HG03520 (cell line): ENCODE results near the gene SNAP47.
"Not testable (repeated sequence)": the region's sequence is repeated elsewhere in the genome, so short reads cannot be mapped to it uniquely, and the experiment has no call there.

Source experiments
- ATAC-seq: cut with Tn5 transposase; IDR thresholded peaks from one replicate; pipeline ENCODE4 v1.9.1; 2021; ENCODE audit warnings: mild to moderate bottlenecking, moderate library complexity; ENCODE audit not compliant: unreplicated experiment

Gene SNAP47, protein sequence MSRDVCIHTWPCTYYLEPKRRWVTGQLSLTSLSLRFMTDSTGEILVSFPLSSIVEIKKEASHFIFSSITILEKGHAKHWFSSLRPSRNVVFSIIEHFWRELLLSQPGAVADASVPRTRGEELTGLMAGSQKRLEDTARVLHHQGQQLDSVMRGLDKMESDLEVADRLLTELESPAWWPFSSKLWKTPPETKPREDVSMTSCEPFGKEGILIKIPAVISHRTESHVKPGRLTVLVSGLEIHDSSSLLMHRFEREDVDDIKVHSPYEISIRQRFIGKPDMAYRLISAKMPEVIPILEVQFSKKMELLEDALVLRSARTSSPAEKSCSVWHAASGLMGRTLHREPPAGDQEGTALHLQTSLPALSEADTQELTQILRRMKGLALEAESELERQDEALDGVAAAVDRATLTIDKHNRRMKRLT

GRCh38 chr1:227734856-227735538, at the start of gene SNAP47, which contains the start of gene JMJD4:
Gene SNAP47, plus strand, starts transcription at chr1:227735435. Its CDS starts 12,302 bp downstream, at chr1:227747737.
Gene JMJD4, minus strand, starts transcription at chr1:227735302. Its CDS starts 29 bp downstream, at chr1:227735273.
- peak; percentile 90 for ATAC-seq

DNA sequence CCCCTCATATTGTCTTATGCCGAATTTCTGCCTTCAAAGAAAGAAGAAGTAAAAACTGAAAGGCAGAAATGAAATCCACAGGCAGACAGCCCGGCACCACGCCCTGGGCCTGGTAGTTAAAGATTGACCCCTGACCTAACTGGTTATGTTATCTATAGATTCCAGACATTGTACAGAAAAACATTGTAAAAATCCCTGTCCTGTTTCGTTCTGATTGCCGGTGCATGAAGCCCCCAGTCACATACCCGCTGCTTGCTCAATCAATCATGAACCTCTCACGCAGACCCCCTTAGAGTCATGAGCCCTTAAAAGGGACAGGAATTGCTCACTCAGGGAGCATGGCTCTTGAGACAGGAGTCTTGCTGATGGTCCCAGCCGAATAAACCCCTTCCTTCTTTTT, 49.4 kb upstream of the SNAP47 start:
- ATAC-seq: no peak

DNA sequence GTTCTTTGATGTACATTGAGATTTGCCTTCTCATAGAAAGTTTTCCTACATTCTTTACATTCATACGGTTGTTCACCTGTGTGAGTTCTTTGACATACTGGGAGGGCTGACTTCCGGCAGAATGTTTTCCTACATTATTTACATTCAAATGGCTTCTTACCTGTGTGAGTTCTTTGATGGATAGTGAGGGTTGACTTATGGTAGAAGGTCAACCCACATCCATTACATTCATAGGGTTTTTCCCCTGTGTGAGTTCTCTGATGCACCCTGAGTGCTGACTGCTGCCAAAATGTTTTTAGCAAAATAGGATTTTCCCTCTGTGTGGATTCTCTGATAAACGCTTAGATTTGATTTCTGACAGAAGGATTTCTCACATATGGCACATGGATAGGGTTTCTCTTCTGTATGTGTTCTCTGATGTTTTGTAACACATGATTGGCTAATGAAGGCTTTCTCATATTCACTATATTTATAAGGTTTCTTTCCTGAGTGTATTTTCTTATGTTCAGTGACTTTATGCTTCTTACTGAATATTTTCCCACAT, 37.8 kb upstream of the SNAP47 start:
- ATAC-seq: no peak

- not testable (repeated sequence) for ATAC-seq
Observed at GRCh38 chr1:227701631-227702030, 33.6 kb upstream of the SNAP47 start.

GRCh38 chr1:227707846-227708245, 27.4 kb upstream of the SNAP47 start:
- no peak for ATAC-seq

- no peak for ATAC-seq
Observed at GRCh38 chr1:227709451-227709850, 25.8 kb upstream of the SNAP47 start.

- not testable (repeated sequence) for ATAC-seq
Observed at GRCh38 chr1:227710474-227710873, 24.8 kb upstream of the SNAP47 start.

- peak; percentile 63 for ATAC-seq
Observed at GRCh38 chr1:227712648-227713047, 22.6 kb upstream of the SNAP47 start.

DNA sequence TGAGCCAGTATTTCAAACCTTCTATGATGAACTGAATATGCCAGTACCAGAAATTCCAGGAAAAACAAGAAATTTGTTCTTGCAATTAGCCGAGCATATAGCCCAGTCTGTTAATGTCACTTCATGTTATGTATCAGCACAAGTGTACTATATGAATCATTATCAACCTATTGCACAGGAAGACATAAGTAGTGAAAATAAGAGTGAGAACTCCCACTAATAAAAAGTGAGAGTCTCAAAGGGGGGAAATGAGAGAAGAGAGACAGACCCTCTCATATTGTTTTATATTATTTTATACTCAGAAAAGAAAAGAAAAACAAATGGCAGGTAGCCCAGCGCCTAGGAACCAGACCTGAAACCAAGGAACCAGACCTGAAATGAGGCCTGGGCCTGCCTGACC, 16.3 kb upstream of the SNAP47 start:
- ATAC-seq: no peak

DNA sequence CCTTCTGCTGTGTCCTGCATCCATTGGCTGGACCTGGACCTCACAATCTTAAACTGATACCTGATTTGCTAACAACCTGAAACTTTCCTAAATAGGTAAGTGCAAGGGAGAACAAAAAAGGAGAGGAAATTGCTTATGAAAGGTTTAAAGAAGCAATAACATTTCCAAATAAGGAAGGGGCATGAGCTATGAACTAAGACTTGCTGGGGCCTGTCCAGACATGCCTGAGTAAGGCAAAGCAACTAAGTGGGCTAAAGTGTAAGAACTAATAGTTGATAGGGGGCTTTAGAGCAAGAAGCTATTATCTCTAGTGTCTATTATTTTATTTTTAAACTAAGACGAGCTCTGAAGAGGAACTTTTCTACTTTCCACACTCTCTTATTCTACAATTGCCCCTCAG, 11.8 kb upstream of the SNAP47 start:
- ATAC-seq: no peak

DNA sequence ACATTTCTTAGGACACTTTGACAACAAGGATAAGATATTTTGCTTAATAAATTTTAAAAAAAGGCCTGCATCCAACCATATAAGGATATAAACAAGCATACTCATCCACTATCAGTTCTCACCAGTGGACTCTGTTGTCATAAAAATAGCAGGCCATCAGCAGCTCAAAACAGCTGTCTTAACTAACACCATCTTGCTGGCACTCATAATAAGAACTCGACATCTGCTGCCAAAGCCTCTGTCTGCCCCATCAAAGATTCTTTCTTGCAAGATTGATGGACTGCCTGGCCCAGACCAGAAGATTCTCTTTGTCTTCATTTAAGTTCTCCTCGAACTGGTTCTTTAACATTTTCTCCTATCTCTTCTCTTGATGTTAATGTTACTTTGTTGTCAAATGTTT, 10.2 kb upstream of the SNAP47 start:
- ATAC-seq: no peak

DNA sequence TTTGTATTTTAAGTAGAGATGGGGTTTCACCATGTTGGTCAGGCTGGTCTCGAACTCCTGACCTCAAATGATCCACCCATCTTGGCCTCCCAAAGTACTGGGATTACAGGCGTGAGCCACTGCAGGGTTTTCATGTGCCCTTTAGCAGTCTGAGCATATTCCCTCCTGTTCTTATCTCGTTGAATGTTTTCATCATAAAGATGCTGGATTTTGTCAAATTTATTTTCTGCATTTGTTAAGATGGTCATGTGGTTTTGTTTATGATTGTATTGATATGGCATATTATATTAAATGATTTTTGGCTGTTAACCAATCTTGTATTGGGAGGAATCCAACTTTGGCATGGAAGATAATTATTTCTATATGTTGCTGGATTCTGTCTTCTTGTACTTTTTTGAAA, 8.9 kb upstream of the SNAP47 start:
- no peak for ATAC-seq

DNA sequence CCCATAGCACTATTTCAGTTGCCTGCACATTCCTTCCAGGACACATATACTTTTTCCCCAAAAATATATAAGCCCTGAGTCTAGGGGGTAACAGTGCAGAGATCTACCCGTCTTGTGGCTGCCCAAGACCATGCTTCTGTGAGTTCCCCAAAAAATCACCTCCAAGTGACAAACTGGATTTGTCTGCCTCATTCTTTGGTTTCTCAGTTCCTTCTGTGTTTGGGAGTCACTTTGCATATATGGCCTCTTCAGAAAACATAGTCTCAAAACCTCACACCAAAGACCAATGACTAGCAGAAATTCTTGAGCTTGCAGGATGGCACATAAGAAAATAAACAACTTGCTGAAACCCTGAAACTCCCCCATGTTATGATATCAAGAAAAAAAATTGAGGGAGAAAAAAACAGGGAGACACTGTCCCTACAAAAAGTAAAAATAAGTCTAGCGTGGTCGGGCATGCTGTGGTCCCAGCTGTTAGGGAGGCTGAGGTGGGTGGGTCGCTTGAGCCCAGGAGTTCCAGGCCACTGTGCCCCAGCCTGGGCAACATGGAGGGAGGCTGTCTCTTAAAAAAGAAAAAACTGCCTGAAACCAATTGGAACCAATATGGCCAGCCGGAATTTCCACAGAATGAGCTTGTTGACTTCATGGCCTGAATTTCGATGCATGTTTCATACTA, 8.2 kb upstream of the SNAP47 start:
- ATAC-seq: no peak

- ATAC-seq: no peak
Observed at GRCh38 chr1:227728059-227728891, 7.0 kb upstream of the SNAP47 start.

DNA sequence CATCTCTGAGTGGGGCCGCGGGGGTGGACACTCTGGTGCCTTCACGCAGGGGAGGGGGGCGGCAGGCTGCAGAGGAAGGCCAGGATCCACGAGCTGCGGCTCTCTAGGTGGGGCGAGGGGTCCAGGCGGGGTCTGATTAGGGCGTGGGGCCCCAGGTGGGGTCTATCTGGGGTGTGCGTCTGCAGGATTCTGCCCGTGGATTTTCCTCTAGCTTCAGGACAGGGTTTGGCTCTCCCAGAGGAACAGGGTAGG, 6.4 kb upstream of the SNAP47 start:
- ATAC-seq: no peak

DNA sequence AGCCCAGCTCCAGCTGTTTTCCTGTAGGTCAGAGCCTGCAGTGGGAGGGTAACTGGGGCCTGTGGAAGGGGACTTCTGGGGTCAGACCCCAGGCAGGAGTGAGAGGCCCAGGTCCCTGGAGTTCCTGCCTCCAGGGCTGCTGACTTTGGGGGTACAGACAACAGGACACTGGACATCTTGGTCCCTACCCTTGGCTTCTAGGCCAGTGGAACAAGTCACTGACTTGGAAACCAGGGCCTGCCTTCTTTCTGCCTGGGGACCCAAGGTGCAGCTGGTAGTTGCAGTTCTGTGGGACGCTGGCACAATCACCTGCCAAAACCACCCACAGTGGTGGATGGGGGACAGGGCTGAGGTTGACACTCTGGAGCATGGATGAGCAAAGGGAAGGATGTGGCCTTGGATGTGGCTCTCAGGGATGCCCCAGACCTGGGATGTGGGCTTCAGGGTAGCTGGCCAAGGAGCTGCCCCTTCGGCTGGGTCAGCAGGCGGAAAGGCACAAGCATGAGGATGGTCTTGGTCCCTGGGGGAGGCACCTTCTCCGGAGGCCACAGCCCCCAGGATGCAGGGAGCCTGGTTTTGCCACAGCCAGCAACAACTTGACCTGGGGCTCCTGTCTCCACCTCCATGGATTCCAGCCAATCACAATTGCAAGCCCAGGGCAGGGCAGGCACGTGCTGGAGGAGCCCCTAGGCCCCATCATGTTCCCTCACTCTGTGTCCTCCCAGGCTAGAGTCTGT, 5.9 kb upstream of the SNAP47 start:
- ATAC-seq: no peak

- no peak for ATAC-seq
Observed at GRCh38 chr1:227729881-227730629, 5.2 kb upstream of the SNAP47 start.

DNA sequence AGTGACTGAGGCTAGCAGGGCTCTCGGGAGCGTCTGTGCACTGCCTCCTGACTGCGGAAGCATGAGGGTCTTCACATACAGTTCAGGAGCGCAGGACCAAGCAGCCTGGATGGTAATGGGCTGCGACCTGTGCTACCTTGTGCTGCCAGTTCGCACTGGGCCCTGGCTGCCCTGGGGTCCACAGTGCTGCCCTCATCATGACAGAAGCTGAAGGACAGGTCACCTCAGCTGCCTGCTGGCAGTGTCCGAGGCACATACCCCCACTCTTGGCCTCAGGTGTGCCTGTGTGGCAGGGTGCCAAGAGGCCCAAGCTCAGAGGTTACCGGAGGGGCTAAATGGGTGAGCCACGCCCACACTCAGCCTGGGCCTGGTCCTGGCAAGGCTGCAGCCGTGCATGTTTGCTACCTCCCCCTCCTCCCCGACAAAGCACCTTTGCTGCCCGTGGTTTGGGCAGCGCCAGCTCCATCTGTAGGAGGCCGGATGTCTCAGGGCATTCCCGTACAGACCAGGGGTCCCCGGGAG, 4.5 kb upstream of the SNAP47 start:
- no peak for ATAC-seq

DNA sequence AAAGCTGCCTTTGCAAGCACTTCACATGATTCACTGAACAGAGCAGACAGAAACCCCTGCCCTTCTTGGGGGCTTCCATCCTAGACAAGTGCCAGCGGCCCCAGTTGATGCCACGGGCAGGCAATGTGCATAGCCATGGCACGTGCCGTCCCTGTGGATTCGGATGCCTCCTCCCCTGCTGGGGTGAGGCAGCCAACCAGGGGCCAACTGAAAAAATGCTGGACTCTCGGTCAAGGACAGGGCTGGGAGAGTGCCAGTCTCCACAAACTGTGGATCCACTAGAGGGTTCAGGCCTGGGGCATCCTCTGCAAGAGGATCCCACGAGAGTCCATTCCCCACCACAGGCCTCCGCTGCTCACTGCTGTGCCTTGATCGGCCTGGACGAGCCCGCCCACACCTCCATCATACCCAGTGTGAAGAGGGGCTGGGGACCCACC, 4.0 kb upstream of the SNAP47 start:
- no peak for ATAC-seq
